ENCODE measurements around the gene C2CD3. TPM values are rescaled to one million over a fixed set of nuclear protein-coding genes. Genes with fewer than 3 reads are reported as not detected.

Gene C2CD3
- total and polyA plus RNA-seq, 9 of the 15 experiments (the other 6 are each of a cell fraction or from before 2014, with no cell fraction given) = 4.4 to 20.2 (median 15.4) TPM

DNA sequence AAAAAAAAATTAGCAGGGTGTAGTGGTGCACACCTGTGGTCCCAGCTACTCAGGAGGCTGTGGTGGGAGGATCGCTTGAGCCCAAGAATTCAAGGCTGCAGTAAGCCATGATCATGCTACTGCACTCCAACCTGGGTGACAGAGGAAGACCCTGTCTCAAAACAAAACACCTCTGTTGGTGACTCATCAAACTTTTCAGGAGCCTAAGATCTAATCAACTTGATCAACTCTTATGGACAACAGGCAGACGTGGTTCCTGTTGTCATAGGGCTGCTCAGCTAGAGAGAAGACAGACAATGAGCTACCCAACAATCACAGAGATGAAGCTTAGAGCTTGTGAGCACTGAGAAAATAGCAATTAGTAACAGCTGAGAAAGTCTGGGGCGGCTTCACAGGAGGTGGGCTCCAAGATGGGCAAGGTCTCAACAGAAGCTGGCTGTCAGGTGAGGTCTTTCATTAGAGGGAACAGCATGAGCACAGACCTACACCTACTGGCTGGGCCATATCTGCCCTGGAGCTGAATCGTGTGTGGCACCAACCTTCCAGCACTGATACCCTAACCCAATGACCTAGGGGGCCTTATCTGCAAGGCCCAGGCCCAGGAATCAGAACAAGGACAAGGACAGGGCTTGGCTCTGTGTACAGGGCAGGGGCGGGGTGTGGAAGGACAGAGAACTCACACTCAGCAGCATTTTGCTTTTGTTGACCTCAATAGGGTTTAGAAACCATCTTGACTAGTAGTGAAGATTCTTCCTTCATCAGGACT, 154.7 kb downstream of the C2CD3 start (continued):
- TF ChIP-seq, protein P1, sequence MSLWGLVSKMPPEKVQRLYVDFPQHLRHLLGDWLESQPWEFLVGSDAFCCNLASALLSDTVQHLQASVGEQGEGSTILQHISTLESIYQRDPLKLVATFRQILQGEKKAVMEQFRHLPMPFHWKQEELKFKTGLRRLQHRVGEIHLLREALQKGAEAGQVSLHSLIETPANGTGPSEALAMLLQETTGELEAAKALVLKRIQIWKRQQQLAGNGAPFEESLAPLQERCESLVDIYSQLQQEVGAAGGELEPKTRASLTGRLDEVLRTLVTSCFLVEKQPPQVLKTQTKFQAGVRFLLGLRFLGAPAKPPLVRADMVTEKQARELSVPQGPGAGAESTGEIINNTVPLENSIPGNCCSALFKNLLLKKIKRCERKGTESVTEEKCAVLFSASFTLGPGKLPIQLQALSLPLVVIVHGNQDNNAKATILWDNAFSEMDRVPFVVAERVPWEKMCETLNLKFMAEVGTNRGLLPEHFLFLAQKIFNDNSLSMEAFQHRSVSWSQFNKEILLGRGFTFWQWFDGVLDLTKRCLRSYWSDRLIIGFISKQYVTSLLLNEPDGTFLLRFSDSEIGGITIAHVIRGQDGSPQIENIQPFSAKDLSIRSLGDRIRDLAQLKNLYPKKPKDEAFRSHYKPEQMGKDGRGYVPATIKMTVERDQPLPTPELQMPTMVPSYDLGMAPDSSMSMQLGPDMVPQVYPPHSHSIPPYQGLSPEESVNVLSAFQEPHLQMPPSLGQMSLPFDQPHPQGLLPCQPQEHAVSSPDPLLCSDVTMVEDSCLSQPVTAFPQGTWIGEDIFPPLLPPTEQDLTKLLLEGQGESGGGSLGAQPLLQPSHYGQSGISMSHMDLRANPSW (CRISPR knock-in tag; IDR thresholded peaks at IDR 0.05) = no peak
- TF ChIP-seq, protein P2, sequence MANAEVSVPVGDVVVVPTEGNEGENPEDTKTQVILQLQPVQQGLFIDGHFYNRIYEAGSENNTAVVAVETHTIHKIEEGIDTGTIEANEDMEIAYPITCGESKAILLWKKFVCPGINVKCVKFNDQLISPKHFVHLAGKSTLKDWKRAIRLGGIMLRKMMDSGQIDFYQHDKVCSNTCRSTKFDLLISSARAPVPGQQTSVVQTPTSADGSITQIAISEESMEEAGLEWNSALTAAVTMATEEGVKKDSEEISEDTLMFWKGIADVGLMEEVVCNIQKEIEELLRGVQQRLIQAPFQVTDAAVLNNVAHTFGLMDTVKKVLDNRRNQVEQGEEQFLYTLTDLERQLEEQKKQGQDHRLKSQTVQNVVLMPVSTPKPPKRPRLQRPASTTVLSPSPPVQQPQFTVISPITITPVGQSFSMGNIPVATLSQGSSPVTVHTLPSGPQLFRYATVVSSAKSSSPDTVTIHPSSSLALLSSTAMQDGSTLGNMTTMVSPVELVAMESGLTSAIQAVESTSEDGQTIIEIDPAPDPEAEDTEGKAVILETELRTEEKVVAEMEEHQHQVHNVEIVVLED (CRISPR knock-in tag; IDR thresholded peaks at IDR 0.05) = no peak
- TF ChIP-seq, protein P3, sequence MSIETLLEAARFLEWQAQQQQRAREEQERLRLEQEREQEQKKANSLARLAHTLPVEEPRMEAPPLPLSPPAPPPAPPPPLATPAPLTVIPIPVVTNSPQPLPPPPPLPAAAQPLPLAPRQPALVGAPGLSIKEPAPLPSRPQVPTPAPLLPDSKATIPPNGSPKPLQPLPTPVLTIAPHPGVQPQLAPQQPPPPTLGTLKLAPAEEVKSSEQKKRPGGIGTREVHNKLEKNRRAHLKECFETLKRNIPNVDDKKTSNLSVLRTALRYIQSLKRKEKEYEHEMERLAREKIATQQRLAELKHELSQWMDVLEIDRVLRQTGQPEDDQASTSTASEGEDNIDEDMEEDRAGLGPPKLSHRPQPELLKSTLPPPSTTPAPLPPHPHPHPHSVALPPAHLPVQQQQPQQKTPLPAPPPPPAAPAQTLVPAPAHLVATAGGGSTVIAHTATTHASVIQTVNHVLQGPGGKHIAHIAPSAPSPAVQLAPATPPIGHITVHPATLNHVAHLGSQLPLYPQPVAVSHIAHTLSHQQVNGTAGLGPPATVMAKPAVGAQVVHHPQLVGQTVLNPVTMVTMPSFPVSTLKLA (conservative IDR thresholded peaks at IDR 0.05) = peak in 1 of 2 experiments; percentile 73; a peak in 2 of 4 replicates
- no peak for TF ChIP-seq ZBTB8A (IDR thresholded peaks at IDR 0.05; ENCODE audit: partially characterized antibody)
- no peak for TF ChIP-seq NFRKB (IDR thresholded peaks at IDR 0.05; ENCODE audit: low read depth)
- TF ChIP-seq MEIS2 (IDR thresholded peaks at IDR 0.05; ENCODE audit: partially characterized antibody) = no peak
- TF ChIP-seq GATAD2A (IDR thresholded peaks at IDR 0.05) = no peak
- TF ChIP-seq, protein P4, sequence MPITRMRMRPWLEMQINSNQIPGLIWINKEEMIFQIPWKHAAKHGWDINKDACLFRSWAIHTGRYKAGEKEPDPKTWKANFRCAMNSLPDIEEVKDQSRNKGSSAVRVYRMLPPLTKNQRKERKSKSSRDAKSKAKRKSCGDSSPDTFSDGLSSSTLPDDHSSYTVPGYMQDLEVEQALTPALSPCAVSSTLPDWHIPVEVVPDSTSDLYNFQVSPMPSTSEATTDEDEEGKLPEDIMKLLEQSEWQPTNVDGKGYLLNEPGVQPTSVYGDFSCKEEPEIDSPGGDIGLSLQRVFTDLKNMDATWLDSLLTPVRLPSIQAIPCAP (CRISPR knock-in tag; IDR thresholded peaks at IDR 0.05; ENCODE audit: borderline replicate concordance) = no peak
- no peak for TF ChIP-seq POU5F1 (IDR thresholded peaks at IDR 0.05; ENCODE audit: borderline replicate concordance, low read depth, low read length, partially characterized antibody)
- TF ChIP-seq XRCC3 (IDR thresholded peaks at IDR 0.05) = no peak
- TF ChIP-seq, protein P5, sequence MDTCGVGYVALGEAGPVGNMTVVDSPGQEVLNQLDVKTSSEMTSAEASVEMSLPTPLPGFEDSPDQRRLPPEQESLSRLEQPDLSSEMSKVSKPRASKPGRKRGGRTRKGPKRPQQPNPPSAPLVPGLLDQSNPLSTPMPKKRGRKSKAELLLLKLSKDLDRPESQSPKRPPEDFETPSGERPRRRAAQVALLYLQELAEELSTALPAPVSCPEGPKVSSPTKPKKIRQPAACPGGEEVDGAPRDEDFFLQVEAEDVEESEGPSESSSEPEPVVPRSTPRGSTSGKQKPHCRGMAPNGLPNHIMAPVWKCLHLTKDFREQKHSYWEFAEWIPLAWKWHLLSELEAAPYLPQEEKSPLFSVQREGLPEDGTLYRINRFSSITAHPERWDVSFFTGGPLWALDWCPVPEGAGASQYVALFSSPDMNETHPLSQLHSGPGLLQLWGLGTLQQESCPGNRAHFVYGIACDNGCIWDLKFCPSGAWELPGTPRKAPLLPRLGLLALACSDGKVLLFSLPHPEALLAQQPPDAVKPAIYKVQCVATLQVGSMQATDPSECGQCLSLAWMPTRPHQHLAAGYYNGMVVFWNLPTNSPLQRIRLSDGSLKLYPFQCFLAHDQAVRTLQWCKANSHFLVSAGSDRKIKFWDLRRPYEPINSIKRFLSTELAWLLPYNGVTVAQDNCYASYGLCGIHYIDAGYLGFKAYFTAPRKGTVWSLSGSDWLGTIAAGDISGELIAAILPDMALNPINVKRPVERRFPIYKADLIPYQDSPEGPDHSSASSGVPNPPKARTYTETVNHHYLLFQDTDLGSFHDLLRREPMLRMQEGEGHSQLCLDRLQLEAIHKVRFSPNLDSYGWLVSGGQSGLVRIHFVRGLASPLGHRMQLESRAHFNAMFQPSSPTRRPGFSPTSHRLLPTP (IDR thresholded peaks at IDR 0.05; ENCODE audit: borderline replicate concordance, extremely low read depth, insufficient read length) = no peak
- TF ChIP-seq KAT8 (IDR thresholded peaks at IDR 0.05; ENCODE audit: low read depth) = no peak
- no peak for TF ChIP-seq ZNF79 (CRISPR knock-in tag; IDR thresholded peaks at IDR 0.05; ENCODE audit: low read depth)
